ENCODE measurements around the gene TCAF1. TPM values are rescaled to one million over a fixed set of nuclear protein-coding genes. Genes with fewer than 3 reads are reported as not detected.

The TCAF1 gene
- total RNA-seq, 1 donor from 2014 or later = 90.3 TPM

GRCh38 chr7:143886826-143887477 is 15.0 kb downstream of the TCAF1 start:
- Histone ChIP-seq H3K9me3 (ENCODE audit: control insufficient read depth in 3 of 3, low read length in 3 of 3) (peaks cover 0 to 5% (median 0%) of the 10 kb centered on the region in 3 donors), H3K36me3 (ENCODE audit: control insufficient read depth in 3 of 3, insufficient read depth in 3 of 3, low read length in 3 of 3) (no peaks in the 10 kb centered on the region), H3K4me1 (ENCODE audit: control insufficient read depth in 3 of 3, insufficient read depth in 3 of 3, low read length in 3 of 3) (peaks cover 2 to 6% (median 4%) of the 10 kb centered on the region in 3 donors), H3K4me3 (ENCODE audit: low read length in 3 of 3) (no peak overlapping the region), H3K27me3 (ENCODE audit: control insufficient read depth in 3 of 3, insufficient read depth in 3 of 3, low read length in 3 of 3) (peaks cover 0 to 2% (median 0%) of the 10 kb centered on the region in 3 donors), H3K27ac (ENCODE audit: low read depth, low read length) (no peak overlapping the region), H3K9ac (ENCODE audit: low read depth in 1 of 3, low read length in 3 of 3) (no peak overlapping the region)

- Histone ChIP-seq H3K9ac (ENCODE audit: low read depth in 1 of 3, low read length in 3 of 3) (no peak overlapping the region), H3K27ac (ENCODE audit: low read depth, low read length) (no peak overlapping the region), H3K27me3 (ENCODE audit: control insufficient read depth in 3 of 3, insufficient read depth in 3 of 3, low read length in 3 of 3) (peaks cover 0 to 2% (median 0%) of the 10 kb centered on the region in 3 donors), H3K36me3 (ENCODE audit: control insufficient read depth in 3 of 3, insufficient read depth in 3 of 3, low read length in 3 of 3) (no peaks in the 10 kb centered on the region), H3K4me3 (ENCODE audit: low read length in 3 of 3) (no peak overlapping the region), H3K9me3 (ENCODE audit: control insufficient read depth in 3 of 3, low read length in 3 of 3) (peaks cover 0 to 5% (median 0%) of the 10 kb centered on the region in 3 donors), H3K4me1 (ENCODE audit: control insufficient read depth in 3 of 3, insufficient read depth in 3 of 3, low read length in 3 of 3) (peaks cover 2 to 10% (median 7%) of the 10 kb centered on the region in 3 donors)
Measured at GRCh38 chr7:143885951-143886350, 16.0 kb downstream of the TCAF1 start.

DNA sequence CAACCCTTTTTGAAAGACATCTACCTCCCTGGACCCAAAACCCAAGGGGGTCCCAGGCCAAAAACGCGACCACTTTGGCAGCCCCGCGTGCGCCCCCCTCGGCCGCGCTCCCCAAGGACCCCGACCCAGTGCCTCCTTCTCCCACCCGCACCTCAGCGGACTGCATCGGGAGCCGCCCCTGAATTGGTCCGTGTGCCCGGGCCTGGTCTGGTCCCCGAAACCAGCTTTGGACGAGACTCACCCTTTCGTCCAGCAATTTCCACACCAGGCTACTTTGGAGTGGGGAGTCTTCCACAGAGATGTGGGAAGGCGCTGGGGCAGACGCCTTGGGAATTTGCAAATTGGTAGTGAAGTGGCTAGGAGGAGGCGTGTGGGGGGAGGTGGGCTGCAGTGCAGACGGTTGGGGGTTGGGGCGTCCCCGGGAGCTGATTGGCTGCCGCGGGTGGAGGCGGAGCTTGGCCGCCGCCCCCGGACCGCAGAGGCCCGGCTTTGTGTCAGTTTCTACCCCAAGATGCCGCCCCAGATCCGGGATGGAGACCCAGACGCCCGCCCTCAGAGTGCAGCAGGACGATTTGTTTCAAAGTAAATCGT is 16.9 kb downstream of the TCAF1 start:
- H3K27me3 ChIP-seq (ENCODE audit: control insufficient read depth in 3 of 3, insufficient read depth in 3 of 3, low read length in 3 of 3) = peaks cover 0 to 2% (median 0%) of the 10 kb centered on the region in 3 donors

DNA sequence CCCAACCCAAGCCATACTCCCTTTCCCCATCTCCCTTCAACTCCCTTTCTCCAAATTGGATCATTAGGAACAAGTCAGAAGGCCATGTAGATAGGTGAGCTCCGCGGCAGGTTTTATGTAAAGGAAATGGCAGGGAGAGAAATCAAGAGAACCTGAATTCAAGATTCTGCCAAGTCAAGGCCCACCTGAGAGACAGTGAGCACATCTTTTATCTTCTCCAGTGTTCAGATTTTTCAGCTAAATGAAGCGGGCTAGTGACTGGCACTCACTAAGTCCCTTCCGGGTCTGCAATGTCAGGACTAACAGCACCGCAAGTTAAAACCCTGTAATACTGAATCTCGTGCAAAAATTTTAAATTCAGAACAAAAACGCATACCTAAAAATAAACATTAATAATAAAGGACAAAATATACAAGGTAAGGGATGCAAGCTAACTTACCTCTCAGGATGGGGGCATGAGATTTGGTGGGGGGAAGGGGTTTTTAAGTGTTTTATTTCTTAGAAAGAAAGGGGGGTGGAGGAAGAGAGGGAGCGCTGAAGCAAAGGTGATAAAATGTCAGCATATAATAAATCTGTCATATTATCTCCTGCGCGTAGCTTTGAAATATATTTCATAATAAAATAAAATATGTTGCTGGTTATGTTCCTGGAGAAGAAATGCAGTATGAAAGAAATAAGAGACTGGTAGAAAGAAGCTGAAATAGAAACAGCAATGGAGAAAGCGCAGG is 17.6 kb downstream of the TCAF1 start:
- Histone ChIP-seq H3K9ac (ENCODE audit: low read depth in 1 of 3, low read length in 3 of 3) (no peak overlapping the region), H3K4me1 (ENCODE audit: control insufficient read depth in 3 of 3, insufficient read depth in 3 of 3, low read length in 3 of 3) (peaks cover 2 to 10% (median 7%) of the 10 kb centered on the region in 3 donors)

More for the DNA sequence above, 16.9 kb downstream of the TCAF1 start:
- Histone ChIP-seq H3K9ac (ENCODE audit: low read depth in 1 of 3, low read length in 3 of 3) (no peak overlapping the region), H3K36me3 (ENCODE audit: control insufficient read depth in 3 of 3, insufficient read depth in 3 of 3, low read length in 3 of 3) (no peaks in the 10 kb centered on the region), H3K9me3 (ENCODE audit: control insufficient read depth in 3 of 3, low read length in 3 of 3) (peaks cover 0 to 5% (median 0%) of the 10 kb centered on the region in 3 donors), H3K4me3 (ENCODE audit: low read length in 3 of 3) (peak overlapping the region; percentile 49 to 60 (median 55)), H3K27ac (ENCODE audit: low read depth, low read length) (no peak overlapping the region), H3K4me1 (ENCODE audit: control insufficient read depth in 3 of 3, insufficient read depth in 3 of 3, low read length in 3 of 3) (peaks cover 2 to 10% (median 7%) of the 10 kb centered on the region in 3 donors)

DNA sequence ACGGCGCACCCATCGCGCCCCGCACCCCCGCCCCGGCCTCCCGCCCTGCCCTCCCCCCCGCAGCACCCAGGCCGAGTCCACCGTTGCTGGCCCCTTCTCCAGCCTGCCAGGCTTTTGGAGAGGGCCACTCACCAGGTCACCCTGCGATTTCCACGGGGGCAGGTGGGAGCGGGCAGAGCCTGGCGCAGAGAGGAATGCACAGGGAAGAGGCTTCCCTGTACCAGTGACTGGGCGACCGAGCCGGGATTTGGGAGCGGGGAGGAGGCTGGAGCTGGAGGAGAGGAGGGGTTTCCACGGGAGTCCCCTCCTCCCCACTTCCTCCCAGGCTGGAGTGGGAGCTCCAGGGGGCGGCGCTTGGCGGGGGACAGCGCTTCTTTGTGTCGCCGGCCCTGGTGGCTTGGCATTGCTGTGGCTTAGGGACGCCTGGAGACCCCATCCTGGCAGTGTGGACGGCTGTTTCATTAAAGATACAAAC is 19.3 kb downstream of the TCAF1 start:
- H3K9me3 ChIP-seq (ENCODE audit: control insufficient read depth in 3 of 3, low read length in 3 of 3) = no peaks in the 10 kb centered on the region
- H3K4me3 ChIP-seq (ENCODE audit: low read length in 3 of 3) = peak overlapping the region; percentile 54 to 82 (median 80)
- H3K27me3 ChIP-seq (ENCODE audit: control insufficient read depth in 3 of 3, insufficient read depth in 3 of 3, low read length in 3 of 3) = peaks cover 0 to 2% (median 0%) of the 10 kb centered on the region in 3 donors
- peak overlapping the region; percentile 25 to 75 (median 53) for H3K9ac ChIP-seq (ENCODE audit: low read depth in 1 of 3, low read length in 3 of 3)
- peak overlapping the region; percentile 17 for H3K27ac ChIP-seq (ENCODE audit: low read depth, low read length)
- no peaks in the 10 kb centered on the region for H3K36me3 ChIP-seq (ENCODE audit: control insufficient read depth in 3 of 3, insufficient read depth in 3 of 3, low read length in 3 of 3)
- H3K4me1 ChIP-seq (ENCODE audit: control insufficient read depth in 3 of 3, insufficient read depth in 3 of 3, low read length in 3 of 3) = peaks cover 2 to 10% (median 7%) of the 10 kb centered on the region in 3 donors

More for the DNA sequence above, 17.6 kb downstream of the TCAF1 start:
- H3K4me3 ChIP-seq (ENCODE audit: low read length in 3 of 3) = peak overlapping the region in 1 of 3 donors; percentile 60
- H3K27ac ChIP-seq (ENCODE audit: low read depth, low read length) = no peak overlapping the region
- no peaks in the 10 kb centered on the region for H3K36me3 ChIP-seq (ENCODE audit: control insufficient read depth in 3 of 3, insufficient read depth in 3 of 3, low read length in 3 of 3)
- peaks cover 0 to 2% (median 0%) of the 10 kb centered on the region in 3 donors for H3K27me3 ChIP-seq (ENCODE audit: control insufficient read depth in 3 of 3, insufficient read depth in 3 of 3, low read length in 3 of 3)
- peaks cover 0 to 4% (median 0%) of the 10 kb centered on the region in 3 donors for H3K9me3 ChIP-seq (ENCODE audit: control insufficient read depth in 3 of 3, low read length in 3 of 3)

- Histone ChIP-seq H3K27me3 (ENCODE audit: control insufficient read depth in 3 of 3, insufficient read depth in 3 of 3, low read length in 3 of 3) (peaks cover 0 to 2% (median 0%) of the 10 kb centered on the region in 3 donors), H3K9me3 (ENCODE audit: control insufficient read depth in 3 of 3, low read length in 3 of 3) (no peaks in the 10 kb centered on the region), H3K4me3 (ENCODE audit: low read length in 3 of 3) (peak overlapping the region; percentile 54 to 82 (median 80)), H3K36me3 (ENCODE audit: control insufficient read depth in 3 of 3, insufficient read depth in 3 of 3, low read length in 3 of 3) (no peaks in the 10 kb centered on the region), H3K9ac (ENCODE audit: low read depth in 1 of 3, low read length in 3 of 3) (peak overlapping the region; percentile 29 to 75 (median 73)), H3K4me1 (ENCODE audit: control insufficient read depth in 3 of 3, insufficient read depth in 3 of 3, low read length in 3 of 3) (peaks cover 2 to 10% (median 7%) of the 10 kb centered on the region in 3 donors), H3K27ac (ENCODE audit: low read depth, low read length) (peak overlapping the region; percentile 21)
Measured at GRCh38 chr7:143882020-143882603, 19.9 kb downstream of the TCAF1 start.

- Histone ChIP-seq H3K4me3 (ENCODE audit: low read length in 3 of 3) (no peak overlapping the region), H3K4me1 (ENCODE audit: control insufficient read depth in 3 of 3, insufficient read depth in 3 of 3, low read length in 3 of 3) (peaks cover 2 to 7% (median 5%) of the 10 kb centered on the region in 3 donors), H3K9me3 (ENCODE audit: control insufficient read depth in 3 of 3, low read length in 3 of 3) (no peaks in the 10 kb centered on the region), H3K36me3 (ENCODE audit: control insufficient read depth in 3 of 3, insufficient read depth in 3 of 3, low read length in 3 of 3) (peaks cover 7 to 9% (median 9%) of the 10 kb centered on the region in 3 donors), H3K27me3 (ENCODE audit: control insufficient read depth in 3 of 3, insufficient read depth in 3 of 3, low read length in 3 of 3) (no peaks in the 10 kb centered on the region), H3K9ac (ENCODE audit: low read depth in 1 of 3, low read length in 3 of 3) (no peak overlapping the region), H3K27ac (ENCODE audit: low read depth, low read length) (no peak overlapping the region)
Measured at GRCh38 chr7:143878884-143879283, 23.1 kb downstream of the TCAF1 start.

GRCh38 chr7:143877098-143877497 is 24.9 kb downstream of the TCAF1 start:
- H3K4me3 ChIP-seq (ENCODE audit: low read length in 3 of 3) = no peak overlapping the region
- H3K4me1 ChIP-seq (ENCODE audit: control insufficient read depth in 3 of 3, insufficient read depth in 3 of 3, low read length in 3 of 3) = peaks cover 1 to 5% (median 4%) of the 10 kb centered on the region in 3 donors
- H3K27me3 ChIP-seq (ENCODE audit: control insufficient read depth in 3 of 3, insufficient read depth in 3 of 3, low read length in 3 of 3) = no peaks in the 10 kb centered on the region
- H3K9ac ChIP-seq (ENCODE audit: low read depth in 1 of 3, low read length in 3 of 3) = no peak overlapping the region
- no peak overlapping the region for H3K27ac ChIP-seq (ENCODE audit: low read depth, low read length)
- peaks cover 7 to 9% (median 9%) of the 10 kb centered on the region in 3 donors for H3K36me3 ChIP-seq (ENCODE audit: control insufficient read depth in 3 of 3, insufficient read depth in 3 of 3, low read length in 3 of 3)
- H3K9me3 ChIP-seq (ENCODE audit: control insufficient read depth in 3 of 3, low read length in 3 of 3) = no peaks in the 10 kb centered on the region

GRCh38 chr7:143876218-143876617 is 25.8 kb downstream of the TCAF1 start:
- Histone ChIP-seq H3K4me3 (ENCODE audit: low read length in 3 of 3) (no peak overlapping the region), H3K27ac (ENCODE audit: low read depth, low read length) (no peak overlapping the region), H3K27me3 (ENCODE audit: control insufficient read depth in 3 of 3, insufficient read depth in 3 of 3, low read length in 3 of 3) (no peaks in the 10 kb centered on the region), H3K4me1 (ENCODE audit: control insufficient read depth in 3 of 3, insufficient read depth in 3 of 3, low read length in 3 of 3) (no peaks in the 10 kb centered on the region), H3K36me3 (ENCODE audit: control insufficient read depth in 3 of 3, insufficient read depth in 3 of 3, low read length in 3 of 3) (peaks cover 7 to 9% (median 9%) of the 10 kb centered on the region in 3 donors), H3K9me3 (ENCODE audit: control insufficient read depth in 3 of 3, low read length in 3 of 3) (no peaks in the 10 kb centered on the region), H3K9ac (ENCODE audit: low read depth in 1 of 3, low read length in 3 of 3) (no peak overlapping the region)

Data from skeletal muscle tissue (tissue), 4 donors.